Left lung (tissue), 10 donors: ENCODE measurements around the gene MYO15B. TPM values are rescaled to one million over a fixed set of nuclear protein-coding genes. Genes with fewer than 3 reads are reported as not detected.

Source experiments
- ATAC-seq: fragments of 200-7000 bp; cut with Tn5 transposase; one replicate; pipeline ENCODE4 v1.9.1; 2020; ENCODE audit warnings: moderate library complexity
- DNase-seq, 4 donors: peaks; one replicate each; pipeline ENCODE4 v3.0.0-alpha.2; 2013 to 2020
- H3K27ac ChIP-seq, 2 donors: fragments of 200-600 bp; sonication (generic) in 1 of 2; one replicate each; pipeline versions ENCODE4 v1.5.0 to v1.8.0; 2020 to 2021
- H3K27me3 ChIP-seq, 2 donors: fragments of 200-600 bp; sonication (generic) in 1 of 2; one replicate each; pipeline versions ENCODE4 v1.5.0 to v1.8.0; 2020 to 2021
- H3K36me3 ChIP-seq, 2 donors: fragments of 200-600 bp; sonication (generic) in 1 of 2; one replicate each; pipeline versions ENCODE4 v1.5.0 to v1.8.0; 2020 to 2021
- H3K4me1 ChIP-seq, 2 donors: fragments of 200-600 bp; one replicate each; pipeline ENCODE4 v1.8.0; 2021
- H3K4me3 ChIP-seq, 2 donors: fragments of 200-600 bp; sonication (generic) in 1 of 2; one replicate each; pipeline versions ENCODE4 v1.5.0 to v1.8.0; 2020 to 2021; ENCODE audit warnings: mild to moderate bottlenecking in 1 of 2
- H3K9me3 ChIP-seq, 2 donors: fragments of 200-600 bp; sonication (generic) in 1 of 2; one replicate each; pipeline versions ENCODE4 v1.5.0 to v1.8.0; 2020 to 2021
- CTCF ChIP-seq, 2 donors: fragments of 200-600 bp; sonication (generic) in 1 of 2; IDR thresholded peaks; one replicate each; pipeline versions ENCODE4 v1.5.0 to v1.8.0; 2021; ENCODE audit warnings: antibody characterized with exemption in 2 of 2
- intact Hi-C, 2 donors: fragments of 100-400 bp; cut with DNase I; formaldehyde crosslinking; loops; one replicate each; pipeline versions ENCODE4 v1.11.2 to v1.14.2; 2022
- polyA plus RNA-seq, 6 donors: library from polyadenylated mRNA; unstranded; fragments of 120-200 nt; gene quantifications; one replicate each; pipeline ENCODE4 v1.2.1, GENCODE V29; 2013; ENCODE audit not compliant: insufficient read length in 6 of 6
- total RNA-seq, 2 donors: library from RNA; stranded (reverse); fragmentation: NEBNext Ultra II Directional; extraction: Animal tissue kit (Norgen Biotek cat#: 25700); gene quantifications; one replicate each; pipeline ENCODE4 v1.2.1, GENCODE V29; 2021
- donor health status: DM: no; HTN: yes; CAD: no.
- donor health status: DM: no; HTN: no; CAD: no.

Gene MYO15B
- total and polyA plus RNA-seq, 8 donors, result 125 to 350 (median 227) TPM

DNA sequence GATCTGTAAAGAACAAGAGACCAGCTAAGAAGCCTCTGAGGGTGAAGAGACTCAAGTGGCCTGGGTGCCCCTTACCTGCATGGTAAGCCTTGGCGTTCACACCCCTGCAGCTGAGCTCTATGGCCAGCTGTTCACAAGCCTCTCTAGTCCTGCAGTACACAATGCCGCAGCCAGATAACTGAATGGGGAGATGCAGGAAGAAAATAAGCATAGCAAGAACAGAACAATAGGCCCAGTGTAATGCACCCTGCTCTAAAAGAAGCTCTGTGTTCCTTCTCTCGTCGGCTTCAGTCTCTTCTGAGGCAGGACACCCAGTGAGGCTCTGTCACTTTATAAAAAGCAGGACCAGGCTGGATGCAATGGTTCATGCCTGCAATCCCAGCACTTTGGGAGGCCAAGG is 73.9 kb downstream of the MYO15B start:
- Histone ChIP-seq H3K27ac (no peak overlapping the region), H3K4me1 (peaks cover 7 to 10% of the 10 kb centered on the region in 2 donors), H3K36me3 (peaks cover 0 to 50% of the 10 kb centered on the region in 2 donors), H3K4me3 (no peak overlapping the region), H3K9me3 (no peaks in the 10 kb centered on the region), H3K27me3 (no peaks in the 10 kb centered on the region)
- no peak for TF ChIP-seq CTCF (IDR thresholded peaks at IDR 0.05)
- DNase-seq, result no peak
- no peak for ATAC-seq
- intact Hi-C loops, result no loop called here

GRCh38 chr17:75662511-75662910 is 74.9 kb downstream of the MYO15B start:
- peaks cover 0 to 43% of the 10 kb centered on the region in 2 donors for H3K36me3 ChIP-seq
- intact Hi-C loops, result no loop called here
- DNase-seq, result no peak
- H3K9me3 ChIP-seq, result no peaks in the 10 kb centered on the region
- no peak overlapping the region for H3K27ac ChIP-seq
- ATAC-seq, result no peak
- H3K27me3 ChIP-seq, result no peaks in the 10 kb centered on the region
- TF ChIP-seq CTCF (IDR thresholded peaks at IDR 0.05), result no peak
- H3K4me1 ChIP-seq, result peaks cover 7 to 14% of the 10 kb centered on the region in 2 donors
- H3K4me3 ChIP-seq, result no peak overlapping the region

- no peak for TF ChIP-seq CTCF (IDR thresholded peaks at IDR 0.05)
- Histone ChIP-seq H3K4me3 (no peak overlapping the region), H3K27me3 (no peaks in the 10 kb centered on the region), H3K36me3 (peaks cover 0 to 45% of the 10 kb centered on the region in 2 donors), H3K9me3 (no peaks in the 10 kb centered on the region), H3K4me1 (peaks cover 15 to 29% of the 10 kb centered on the region in 2 donors), H3K27ac (no peak overlapping the region)
- intact Hi-C loops, result no loop called here
- no peak for ATAC-seq
- no peak for DNase-seq
Measured at GRCh38 chr17:75664099-75664549, 76.5 kb downstream of the MYO15B start.

DNA sequence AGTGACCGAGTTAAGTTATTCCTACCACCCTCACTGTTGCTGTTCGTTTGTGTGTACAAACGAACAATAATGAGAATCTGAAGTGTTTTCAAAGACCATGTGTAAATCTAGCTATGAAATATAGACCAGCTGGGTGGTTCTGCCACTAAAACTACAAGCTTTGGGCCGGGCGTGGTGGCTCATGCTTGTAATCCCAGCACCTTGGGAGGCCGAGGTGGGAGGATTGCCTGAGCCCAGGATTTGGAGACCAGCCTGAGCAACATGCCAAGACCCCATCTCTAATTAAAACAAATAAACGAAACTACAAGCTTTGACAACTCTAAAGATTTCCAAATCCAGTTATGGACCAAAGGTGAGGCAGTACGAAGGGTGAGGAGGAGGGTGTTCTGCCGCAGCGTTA is 78.4 kb downstream of the MYO15B start:
- no peak for DNase-seq
- peaks cover 15 to 37% of the 10 kb centered on the region in 2 donors for H3K4me1 ChIP-seq
- H3K9me3 ChIP-seq, result no peaks in the 10 kb centered on the region
- no peak for TF ChIP-seq CTCF (IDR thresholded peaks at IDR 0.05)
- intact Hi-C loops, result no loop called here
- no peak overlapping the region for H3K27ac ChIP-seq
- no peak for ATAC-seq
- peaks cover 0 to 50% of the 10 kb centered on the region in 2 donors for H3K36me3 ChIP-seq
- H3K27me3 ChIP-seq, result no peaks in the 10 kb centered on the region
- H3K4me3 ChIP-seq, result peak overlapping the region; percentile 92 to 99

- peak within 1 kb of the TSS; percentile 92 to 99 for H3K4me3 ChIP-seq
- H3K27me3 ChIP-seq, result no peaks in the 10 kb centered on the region
- intact Hi-C loops, result no loop called here
- H3K36me3 ChIP-seq, result peaks cover 0 to 50% of the 10 kb centered on the region in 2 donors
- TF ChIP-seq CTCF (IDR thresholded peaks at IDR 0.05), result no peak
- peak within 1 kb of the TSS; percentile 76 to 90 for H3K27ac ChIP-seq
- DNase-seq (peak; percentile 97 to 99 (median 99)), ATAC-seq (peak; percentile 100)
- H3K9me3 ChIP-seq, result no peaks in the 10 kb centered on the region
- peaks cover 15 to 43% of the 10 kb centered on the region in 2 donors for H3K4me1 ChIP-seq
Measured at GRCh38 chr17:75666959-75667790, 79.6 kb downstream of the MYO15B start, which contains the start of the genes RECQL5 and SAP30BP. RECQL5 (minus strand) TSS chr17:75667154; CDS start chr17:75666557, 597 bp downstream. SAP30BP (plus strand) TSS chr17:75667338; CDS start chr17:75667373, 35 bp downstream.
